Stimulated activated CD8-positive, alpha-beta memory T cell treated with anti-CD3 and anti-CD28 coated beads, Interleukin-15, amount 100 ng/mL, for 4 hours (primary cell): ENCODE measurements around the gene TGM5.
"Not testable (repeated sequence)": the region's sequence is repeated elsewhere in the genome, so short reads cannot be mapped to it uniquely, and the experiment has no call there.

ENCODE experiments used
- DNase-seq, 2 donors: peaks; one replicate each; pipeline ENCODE4 v3.0.0-alpha.2; 2020; ENCODE audit warnings: low read depth in 2 of 2

TGM5 gene, protein sequence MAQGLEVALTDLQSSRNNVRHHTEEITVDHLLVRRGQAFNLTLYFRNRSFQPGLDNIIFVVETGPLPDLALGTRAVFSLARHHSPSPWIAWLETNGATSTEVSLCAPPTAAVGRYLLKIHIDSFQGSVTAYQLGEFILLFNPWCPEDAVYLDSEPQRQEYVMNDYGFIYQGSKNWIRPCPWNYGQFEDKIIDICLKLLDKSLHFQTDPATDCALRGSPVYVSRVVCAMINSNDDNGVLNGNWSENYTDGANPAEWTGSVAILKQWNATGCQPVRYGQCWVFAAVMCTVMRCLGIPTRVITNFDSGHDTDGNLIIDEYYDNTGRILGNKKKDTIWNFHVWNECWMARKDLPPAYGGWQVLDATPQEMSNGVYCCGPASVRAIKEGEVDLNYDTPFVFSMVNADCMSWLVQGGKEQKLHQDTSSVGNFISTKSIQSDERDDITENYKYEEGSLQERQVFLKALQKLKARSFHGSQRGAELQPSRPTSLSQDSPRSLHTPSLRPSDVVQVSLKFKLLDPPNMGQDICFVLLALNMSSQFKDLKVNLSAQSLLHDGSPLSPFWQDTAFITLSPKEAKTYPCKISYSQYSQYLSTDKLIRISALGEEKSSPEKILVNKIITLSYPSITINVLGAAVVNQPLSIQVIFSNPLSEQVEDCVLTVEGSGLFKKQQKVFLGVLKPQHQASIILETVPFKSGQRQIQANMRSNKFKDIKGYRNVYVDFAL

GRCh38 chr15:43266834-43267233, at the start of gene TGM5:
TGM5 (minus strand) TSS chr15:43266928; CDS start chr15:43266849, 79 bp downstream.
- DNase-seq: no peak

DNA sequence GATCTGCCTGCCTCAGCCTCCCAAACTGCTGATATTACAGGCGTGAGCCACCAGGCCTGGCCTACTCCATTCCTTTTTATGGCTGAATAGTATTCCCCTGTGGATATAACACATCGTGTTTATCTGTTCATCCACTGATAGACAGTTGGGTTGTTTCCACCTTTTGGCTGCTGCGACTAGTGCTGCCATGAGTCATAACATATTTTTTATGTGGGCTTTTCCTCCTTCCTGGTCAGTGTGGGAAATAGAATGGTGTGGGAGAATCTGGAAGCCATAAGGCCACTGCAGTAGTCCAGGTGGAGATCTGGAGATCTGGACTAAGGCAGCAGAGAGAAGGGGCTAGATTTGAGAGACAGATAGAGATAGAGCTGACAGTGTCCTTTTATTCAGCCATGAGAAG, 47.4 kb upstream of the TGM5 start:
- DNase-seq: no peak

DNA sequence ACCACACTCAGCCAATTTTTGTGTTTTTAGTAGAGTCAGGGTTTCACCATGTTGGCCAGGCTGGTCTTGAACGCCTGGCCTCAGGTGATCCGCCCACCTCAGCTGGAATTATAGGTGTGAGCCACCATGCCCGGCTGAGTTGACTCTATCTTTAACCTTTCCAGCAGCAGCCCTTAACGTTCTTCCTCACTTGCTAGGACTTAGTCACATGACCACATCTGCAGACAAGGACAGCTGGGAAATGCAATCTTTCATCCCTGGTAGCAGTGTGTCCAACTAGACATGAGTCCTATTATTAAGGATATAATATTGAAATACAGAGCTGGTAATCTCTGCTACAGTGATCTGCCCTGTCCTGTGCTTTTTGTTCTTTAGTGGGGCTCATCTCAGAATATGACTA, 45.6 kb upstream of the TGM5 start:
- no peak for DNase-seq

DNA sequence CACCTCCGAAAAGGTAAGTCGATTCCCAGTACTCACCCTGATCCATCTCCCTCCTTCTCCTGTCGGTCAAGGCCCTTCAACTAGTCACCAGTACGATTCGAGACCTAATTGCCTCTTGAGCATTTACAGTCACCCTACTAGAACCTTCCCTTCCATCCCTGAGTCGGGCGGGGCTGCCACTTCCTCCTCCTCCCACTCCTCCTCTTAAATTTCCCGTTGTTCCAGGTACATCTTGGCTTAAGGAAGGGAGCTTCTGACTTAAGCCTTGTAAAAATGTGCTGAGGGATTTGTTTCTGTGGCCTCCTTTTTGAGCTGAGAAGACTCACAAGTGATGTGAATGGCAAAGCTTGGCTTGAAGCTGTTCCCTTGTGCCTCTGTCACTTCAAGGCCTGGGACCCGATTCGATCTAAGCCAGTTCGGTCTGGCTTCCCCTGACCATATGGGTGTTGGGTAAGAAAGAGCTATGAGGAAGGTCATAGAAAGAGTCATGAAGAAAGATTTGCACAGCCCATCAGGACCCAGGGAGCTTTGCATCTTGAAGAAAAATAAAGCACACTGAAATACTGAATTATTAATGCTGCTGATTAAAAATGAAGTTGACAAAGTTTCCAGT, 35.6 kb upstream of the TGM5 start, which contains the start of gene TGM7:
Gene TGM7, minus strand, starts transcription at position 51 of the 613 bp plus-strand sequence.
- no peak for DNase-seq

- no peak for DNase-seq
These were observed 33.2 kb upstream of the TGM5 start for GRCh38 chr15:43299884-43300283.

DNA sequence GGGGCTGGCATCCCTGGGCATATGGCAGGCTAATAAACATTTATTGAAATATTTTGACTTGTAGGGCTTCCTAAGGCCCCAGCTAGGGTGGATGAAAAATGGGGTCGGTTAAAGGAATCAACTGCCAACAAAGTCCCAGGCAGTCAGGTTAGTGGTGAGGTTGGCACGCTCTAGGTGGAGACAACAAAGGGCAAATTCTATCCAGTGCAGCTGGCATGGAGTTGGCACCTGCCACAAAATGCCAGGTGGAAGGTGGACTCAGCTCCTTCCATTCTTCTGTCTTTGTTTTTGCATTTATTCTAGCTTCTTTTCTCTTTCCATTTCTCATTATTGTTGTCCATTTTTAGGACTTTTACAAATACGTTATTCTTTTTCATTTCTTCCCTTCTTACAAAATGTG, 32.7 kb upstream of the TGM5 start:
- no peak for DNase-seq

GRCh38 chr15:43294091-43294706, 27.5 kb upstream of the TGM5 start:
- no peak for DNase-seq

GRCh38 chr15:43293432-43293831, 26.7 kb upstream of the TGM5 start:
- no peak for DNase-seq

DNA sequence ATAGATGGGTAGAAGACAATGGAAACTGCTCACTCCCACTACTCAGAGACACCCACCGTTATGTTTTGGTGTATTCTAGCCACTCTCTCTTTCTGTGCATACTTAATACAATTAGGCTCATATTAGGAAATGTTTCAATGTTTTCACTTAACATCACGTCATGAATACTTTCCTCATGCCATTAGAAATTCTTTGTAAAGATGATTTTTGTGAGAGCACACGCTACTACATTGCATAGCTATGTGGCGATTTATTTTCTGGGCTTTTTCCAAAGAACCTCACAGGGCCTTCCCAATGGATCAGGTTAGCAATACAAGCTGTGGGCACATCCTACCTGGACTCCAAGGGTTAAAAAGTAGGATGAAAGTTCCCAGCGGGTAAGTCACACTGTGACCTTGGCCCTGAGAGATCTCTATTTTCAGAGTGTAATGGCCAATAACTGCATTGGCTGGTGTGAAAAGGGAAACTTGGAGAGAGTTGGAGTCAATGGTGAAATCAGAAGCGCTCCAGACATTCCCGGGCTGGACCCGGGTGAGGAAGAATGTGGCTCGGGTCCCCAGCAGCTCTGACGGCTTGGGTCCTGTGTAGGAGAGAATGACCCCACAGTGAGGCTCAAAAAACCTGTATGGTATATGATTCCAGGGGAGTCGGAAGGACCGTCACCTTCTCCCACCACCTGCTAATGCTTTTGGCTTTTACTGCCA, 25.8 kb upstream of the TGM5 start:
- DNase-seq: no peak

GRCh38 chr15:43289656-43290055, 22.9 kb upstream of the TGM5 start:
- not testable (repeated sequence) for DNase-seq

GRCh38 chr15:43287254-43287653, 20.5 kb upstream of the TGM5 start:
- DNase-seq: no peak

DNA sequence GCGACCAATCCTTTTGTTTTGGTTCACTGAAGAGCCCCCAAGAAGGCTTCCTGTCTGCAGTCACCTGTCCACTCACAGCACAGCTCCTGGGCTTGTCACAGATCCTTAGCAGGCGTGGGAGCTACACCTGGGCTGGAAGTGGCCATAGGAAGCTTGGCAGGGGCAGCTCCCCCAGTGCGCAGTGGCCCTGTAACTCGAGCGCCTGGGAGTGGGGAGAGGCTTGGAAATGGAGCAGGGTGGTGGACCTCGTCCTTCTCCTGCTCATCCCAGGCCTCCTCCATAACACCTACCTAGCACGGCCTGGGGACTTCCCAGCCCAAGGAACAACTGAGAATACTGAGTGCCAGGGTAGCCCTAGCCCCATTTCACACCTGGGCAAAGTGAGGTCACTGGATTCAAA, 19.3 kb upstream of the TGM5 start:
- no peak for DNase-seq

DNA sequence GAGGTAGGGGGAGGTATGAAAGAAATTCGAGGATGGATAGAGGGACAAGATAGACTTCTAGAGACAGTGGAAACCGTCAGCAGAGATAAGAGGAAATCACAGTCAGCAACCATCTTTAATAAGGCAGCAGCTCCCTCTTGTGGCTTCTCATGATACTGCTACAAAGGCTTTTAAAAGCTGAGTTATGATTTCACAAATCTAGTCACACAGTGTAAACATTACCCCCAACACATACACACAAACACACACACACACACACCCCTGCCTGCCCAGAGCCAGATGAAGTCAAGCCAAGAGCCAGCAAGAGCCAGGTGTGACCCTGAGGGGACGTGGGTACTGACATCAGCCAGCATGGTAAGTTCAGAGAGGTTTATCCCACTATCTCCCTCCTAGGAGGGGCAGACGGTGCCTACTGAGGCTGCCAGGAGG, 18.9 kb upstream of the TGM5 start:
- peak in 1 of 2 donors; percentile 30 for DNase-seq

GRCh38 chr15:43283526-43283925, 16.8 kb upstream of the TGM5 start:
- no peak for DNase-seq

GRCh38 chr15:43281926-43282602, 15.3 kb upstream of the TGM5 start:
- DNase-seq: no peak

DNA sequence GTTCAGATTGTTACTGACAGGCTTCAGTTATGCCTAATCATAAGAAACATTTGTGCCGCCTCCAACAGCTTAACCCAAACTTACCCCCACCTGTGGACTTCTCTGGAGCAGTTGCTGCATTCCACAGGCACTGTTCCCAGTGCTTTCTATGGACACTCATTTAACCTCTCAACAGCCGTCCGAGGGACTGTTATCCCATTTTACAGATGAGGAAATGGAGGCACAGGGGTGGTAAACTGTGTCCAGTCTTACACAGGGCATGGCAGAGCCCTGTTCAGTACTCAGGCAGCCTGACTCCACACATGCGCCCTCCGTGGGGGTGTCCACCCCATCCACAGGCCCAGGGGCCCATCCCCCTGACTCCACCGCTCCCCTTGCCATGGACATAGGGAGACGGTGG, 14.3 kb upstream of the TGM5 start:
- DNase-seq: no peak

- DNase-seq: no peak
These were observed 12.8 kb upstream of the TGM5 start for GRCh38 chr15:43279496-43279895.

DNA sequence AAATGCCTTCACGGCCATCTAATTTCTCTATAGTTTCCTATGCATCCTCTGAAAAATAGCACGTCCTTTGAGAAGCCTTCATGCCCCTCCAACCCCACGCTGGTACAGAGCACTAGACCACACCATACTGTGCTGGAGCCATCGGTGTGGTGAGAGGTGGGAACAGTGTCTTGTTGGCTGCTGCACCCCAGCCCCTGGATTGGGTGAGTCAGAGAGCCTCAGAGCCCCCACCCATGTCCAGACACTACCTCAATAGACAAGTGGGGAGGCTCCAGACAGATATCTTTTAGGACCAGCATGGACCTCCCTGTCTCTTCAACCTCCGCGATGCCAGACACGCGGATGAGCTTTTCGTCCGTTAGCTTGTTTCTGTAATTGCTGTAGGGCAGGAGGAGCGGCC, 12.1 kb upstream of the TGM5 start:
- no peak for DNase-seq

DNA sequence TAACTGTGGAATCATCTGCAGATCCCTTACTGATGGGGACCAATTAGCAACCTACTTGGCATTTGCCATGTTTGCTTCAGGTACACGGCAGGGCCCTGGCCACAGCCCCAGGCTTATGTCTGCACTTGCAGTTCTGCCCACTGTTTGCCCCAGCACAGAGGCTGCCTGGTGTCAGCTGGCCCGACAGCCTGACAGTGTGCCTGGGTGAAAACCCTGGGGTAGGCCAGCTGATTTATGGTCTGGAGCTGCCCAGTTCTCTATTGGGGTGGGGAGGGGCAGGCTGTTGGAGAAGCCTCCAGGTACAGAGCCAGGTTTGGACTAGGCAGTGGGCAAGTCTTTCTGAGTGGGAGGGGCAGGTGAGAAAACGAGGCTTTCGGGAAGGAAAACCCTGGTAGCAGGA, 11.2 kb upstream of the TGM5 start:
- no peak for DNase-seq

DNA sequence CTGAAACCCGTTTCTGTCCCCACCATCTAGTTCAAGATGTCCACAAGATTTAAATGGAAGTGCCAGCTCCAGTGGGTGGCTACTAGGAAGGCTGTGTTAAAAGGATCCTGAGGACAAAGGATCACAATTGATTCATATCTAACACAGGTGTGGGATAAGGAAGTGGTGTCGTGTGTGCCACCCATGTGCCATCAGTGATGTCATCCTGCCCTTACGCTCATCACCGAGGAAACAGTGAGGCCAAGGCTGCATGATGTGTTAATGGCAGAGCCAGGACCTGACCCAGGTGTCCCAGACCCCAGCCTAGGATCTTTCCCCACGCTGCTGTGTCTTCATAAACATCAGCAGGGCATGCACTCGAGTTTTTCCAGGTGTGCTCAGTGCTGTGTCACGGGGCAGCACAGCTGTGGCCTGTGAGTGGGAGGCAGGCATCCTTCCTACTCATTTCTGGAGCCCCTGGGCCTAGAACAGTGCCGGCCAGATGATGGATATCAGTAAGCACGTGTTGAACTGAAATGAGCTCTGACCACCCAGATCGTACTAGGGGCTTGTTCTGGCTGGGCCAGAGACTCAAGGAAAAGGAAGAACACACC, 10.6 kb upstream of the TGM5 start:
- no peak for DNase-seq
